CD4-positive, alpha-beta T cell (primary cell): Measurements from ENCODE around the gene PID1. TPM values are rescaled to one million over a fixed set of nuclear protein-coding genes. Genes with fewer than 3 reads are reported as not detected.

Experiments
- ATAC-seq: fragments of 200-7000 bp; cut with Tn5 transposase; one replicate; pipeline ENCODE4 v1.10.0; 2022; ENCODE audit warnings: mild to moderate bottlenecking; ENCODE audit not compliant: poor library complexity
- CTCF ChIA-PET: fragments of 350-600 bp; sonication (Branson Sonifier 250); formaldehyde crosslinking; loops from one replicate; lab custom pipeline; 2021; ENCODE audit warnings: antibody characterized with exemption, inconsistent platforms; lab: Charles Lee
- POLR2A ChIA-PET: fragments of 350-600 bp; sonication (Branson Sonifier 250); formaldehyde crosslinking; loops from one replicate; lab custom pipeline; 2021; ENCODE audit warnings: antibody characterized with exemption, inconsistent platforms; lab: Charles Lee
- DNase-seq, 14 experiments: peaks; one replicate each; pipeline ENCODE4 v3.0.0-alpha.2; 2013 to 2020; ENCODE audit warnings: mixed read lengths in 2 of 14
- H3K27ac ChIP-seq, 2 donors: one replicate each; pipeline versions ENCODE4 v1.5.1 to v1.7.0; 2013; ENCODE audit warnings: low read length in 2 of 2, low read depth in 1 of 2, mild to moderate bottlenecking in 1 of 2
- H3K27me3 ChIP-seq, 2 experiments: 1 replicate in 1 of 2; 2 replicates in 1 of 2; pipeline versions ENCODE4 v1.6.1 to v1.7.0; 2013; ENCODE audit warnings: low read length in 2 of 2, control low read depth in 1 of 2, mild to moderate bottlenecking in 1 of 2, moderate library complexity in 1 of 2; ENCODE audit not compliant: insufficient read depth in 2 of 2, control insufficient read depth in 1 of 2
- H3K36me3 ChIP-seq: one replicate; pipeline ENCODE4 v1.6.1; 2013; ENCODE audit warnings: low read length, control low read depth; ENCODE audit not compliant: insufficient read depth
- H3K4me1 ChIP-seq: one replicate; pipeline ENCODE4 v1.6.1; 2013; ENCODE audit warnings: low read length, control low read depth; ENCODE audit not compliant: insufficient read depth
- H3K4me3 ChIP-seq: one replicate; pipeline ENCODE4 v1.5.1; 2013; ENCODE audit warnings: mild to moderate bottlenecking, low read length, moderate library complexity
- H3K9me3 ChIP-seq, 2 experiments: 1 replicate in 1 of 2; 2 replicates in 1 of 2; pipeline versions ENCODE4 v1.6.1 to v1.7.0; 2013; ENCODE audit warnings: low read length in 2 of 2, mild to moderate bottlenecking in 2 of 2, control low read depth in 1 of 2, moderate library complexity in 1 of 2; ENCODE audit not compliant: control insufficient read depth in 1 of 2, insufficient read depth in 1 of 2
- H3K27ac Mint-ChIP-seq: one replicate; pipeline ENCODE4 v1.8.0; 2020; ENCODE audit warnings: mixed read lengths
- H3K27me3 Mint-ChIP-seq: one replicate; pipeline ENCODE4 v1.8.0; 2021; ENCODE audit warnings: mixed read lengths
- H3K36me3 Mint-ChIP-seq: one replicate; pipeline ENCODE4 v1.8.0; 2021; ENCODE audit warnings: low read depth, mixed read lengths
- H3K4me1 Mint-ChIP-seq: one replicate; pipeline ENCODE4 v1.8.0; 2021; ENCODE audit warnings: low read depth, mixed read lengths
- H3K4me3 Mint-ChIP-seq: one replicate; pipeline ENCODE4 v1.8.0; 2020; ENCODE audit warnings: mild to moderate bottlenecking, mixed read lengths
- H3K9me3 Mint-ChIP-seq: one replicate; pipeline ENCODE4 v1.8.0; 2020; ENCODE audit warnings: mixed read lengths
- intact Hi-C, 2 experiments: fragments of 100-400 bp; cut with DNase I in 1 of 2; cut with micrococcal nuclease in 1 of 2; formaldehyde crosslinking; loops; one replicate each; pipeline versions ENCODE4 v1.15.1 to v1.9.0; 2023 to 2025; cut with DNase I, micrococcal nuclease
- total RNA-seq, 174 experiments: library from RNA in 2 of 174; stranded (reverse) in 2 of 174; gene quantifications; one replicate each; pipeline ENCODE4 v1.2.3 and lab custom pipeline; 2021 to 2026
- TF ChIP-seq, protein P1 (sequence below): fragments of 200-600 bp; IDR thresholded peaks from one replicate; pipeline ENCODE4 v1.8.0; 2022; ENCODE audit warnings: antibody characterized with exemption, mild to moderate bottlenecking

The PID1 gene
- total RNA-seq, 2 experiments from 2014 or later = 0.38 to 0.53 TPM

DNA sequence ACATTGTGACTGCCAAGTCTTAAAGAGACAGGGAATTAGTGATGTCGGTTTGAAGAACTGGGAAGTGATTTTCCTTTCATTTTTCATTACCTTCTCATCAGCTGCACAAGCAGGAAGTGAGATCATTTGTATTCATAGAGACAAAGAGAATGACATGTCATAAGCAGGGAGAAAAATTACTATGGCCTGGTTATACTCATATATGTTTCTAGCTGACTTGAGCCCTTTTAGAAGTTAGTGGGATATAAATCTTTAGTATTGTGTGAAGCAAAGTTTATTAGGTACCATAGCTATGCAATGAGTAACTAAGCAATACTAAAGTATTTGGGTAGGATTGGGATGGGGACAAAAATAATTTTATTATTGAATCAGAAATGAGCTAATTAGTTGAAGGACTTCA lies 284.1 kb downstream of the PID1 start:
- no peaks in the 10 kb centered on the region for H3K27me3 Mint-ChIP-seq
- H3K36me3 ChIP-seq = no peaks in the 10 kb centered on the region
- TF ChIP-seq, protein P1, sequence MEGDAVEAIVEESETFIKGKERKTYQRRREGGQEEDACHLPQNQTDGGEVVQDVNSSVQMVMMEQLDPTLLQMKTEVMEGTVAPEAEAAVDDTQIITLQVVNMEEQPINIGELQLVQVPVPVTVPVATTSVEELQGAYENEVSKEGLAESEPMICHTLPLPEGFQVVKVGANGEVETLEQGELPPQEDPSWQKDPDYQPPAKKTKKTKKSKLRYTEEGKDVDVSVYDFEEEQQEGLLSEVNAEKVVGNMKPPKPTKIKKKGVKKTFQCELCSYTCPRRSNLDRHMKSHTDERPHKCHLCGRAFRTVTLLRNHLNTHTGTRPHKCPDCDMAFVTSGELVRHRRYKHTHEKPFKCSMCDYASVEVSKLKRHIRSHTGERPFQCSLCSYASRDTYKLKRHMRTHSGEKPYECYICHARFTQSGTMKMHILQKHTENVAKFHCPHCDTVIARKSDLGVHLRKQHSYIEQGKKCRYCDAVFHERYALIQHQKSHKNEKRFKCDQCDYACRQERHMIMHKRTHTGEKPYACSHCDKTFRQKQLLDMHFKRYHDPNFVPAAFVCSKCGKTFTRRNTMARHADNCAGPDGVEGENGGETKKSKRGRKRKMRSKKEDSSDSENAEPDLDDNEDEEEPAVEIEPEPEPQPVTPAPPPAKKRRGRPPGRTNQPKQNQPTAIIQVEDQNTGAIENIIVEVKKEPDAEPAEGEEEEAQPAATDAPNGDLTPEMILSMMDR = no peak
- no peak overlapping the region for H3K27ac ChIP-seq
- ChIA-PET CTCF (no interaction called here), POLR2A (no interaction called here)
- H3K4me1 Mint-ChIP-seq = no peaks in the 10 kb centered on the region
- no peaks in the 10 kb centered on the region for H3K27me3 ChIP-seq
- peaks cover 15% of the 10 kb centered on the region for H3K9me3 Mint-ChIP-seq
- H3K4me1 ChIP-seq = no peaks in the 10 kb centered on the region
- H3K27ac Mint-ChIP-seq = no peak overlapping the region
- H3K36me3 Mint-ChIP-seq = no peaks in the 10 kb centered on the region
- ATAC-seq = no peak
- intact Hi-C loops = no loop called here
- no peak for DNase-seq
- H3K4me3 ChIP-seq = no peak overlapping the region
- H3K4me3 Mint-ChIP-seq = no peak overlapping the region
- H3K9me3 ChIP-seq = peaks cover 0 to 7% of the 10 kb centered on the region in 2 experiments

DNA sequence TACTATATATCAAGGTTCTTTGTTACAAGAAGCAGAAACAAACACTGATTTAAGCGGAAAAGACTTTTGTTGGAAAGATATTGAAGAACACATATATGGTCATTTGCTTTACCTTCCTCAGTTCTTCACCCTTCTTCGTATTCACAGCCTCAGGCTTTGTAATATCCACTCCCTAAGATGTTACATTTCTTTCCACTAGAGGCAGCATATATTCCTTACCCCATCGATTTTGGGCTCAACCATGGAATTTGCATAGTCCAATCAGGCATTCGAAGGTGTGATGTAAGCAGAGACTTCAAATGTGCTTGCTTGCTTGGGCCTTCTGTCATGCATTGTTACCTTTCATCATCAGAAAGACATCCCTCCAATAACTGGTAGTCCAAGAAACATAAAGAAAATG lies 287.4 kb downstream of the PID1 start:
- Mint-ChIP-seq H3K9me3 (peaks cover 7% of the 10 kb centered on the region), H3K27me3 (no peaks in the 10 kb centered on the region), H3K4me3 (no peak overlapping the region), H3K27ac (no peak overlapping the region), H3K4me1 (no peaks in the 10 kb centered on the region), H3K36me3 (no peaks in the 10 kb centered on the region)
- Histone ChIP-seq H3K27ac (no peak overlapping the region), H3K4me3 (no peak overlapping the region), H3K27me3 (no peaks in the 10 kb centered on the region), H3K36me3 (no peaks in the 10 kb centered on the region), H3K4me1 (no peaks in the 10 kb centered on the region), H3K9me3 (no peaks in the 10 kb centered on the region)
- no peak for DNase-seq
- ChIA-PET POLR2A (no interaction called here), CTCF (no interaction called here)
- intact Hi-C loops = no loop called here
- TF ChIP-seq, protein P1 = no peak
- ATAC-seq = no peak

DNA sequence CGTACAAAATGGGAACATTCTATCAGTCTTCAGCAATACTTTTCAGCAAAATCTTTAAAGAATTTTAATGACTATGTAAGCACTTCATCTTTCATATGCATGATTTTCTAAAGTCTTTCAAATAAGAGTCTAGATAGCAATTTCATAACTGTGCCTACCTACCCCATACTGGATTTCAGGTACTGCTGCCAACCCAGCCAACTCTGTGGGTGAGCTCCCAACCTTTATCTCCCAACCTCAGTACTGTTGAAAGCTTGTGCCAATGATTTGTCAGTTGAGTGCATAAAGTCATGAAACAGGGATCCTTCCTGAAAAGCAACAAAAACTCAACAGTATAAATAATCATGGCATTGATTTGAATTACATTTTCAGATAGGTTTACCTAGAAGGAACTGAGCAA lies 296.9 kb downstream of the PID1 start:
- Mint-ChIP-seq H3K27me3 (no peaks in the 10 kb centered on the region), H3K9me3 (peaks cover 4% of the 10 kb centered on the region), H3K4me3 (no peak overlapping the region), H3K36me3 (no peaks in the 10 kb centered on the region), H3K27ac (no peak overlapping the region), H3K4me1 (no peaks in the 10 kb centered on the region)
- TF ChIP-seq, protein P1 = no peak
- Histone ChIP-seq H3K27me3 (no peaks in the 10 kb centered on the region), H3K4me1 (no peaks in the 10 kb centered on the region), H3K9me3 (no peaks in the 10 kb centered on the region), H3K36me3 (no peaks in the 10 kb centered on the region), H3K27ac (no peak overlapping the region), H3K4me3 (no peak overlapping the region)
- POLR2A ChIA-PET = no interaction called here
- ATAC-seq (no peak), DNase-seq (no peak)
- CTCF ChIA-PET = no interaction called here
- intact Hi-C loops = no loop called here
